ENCODE measurements around the gene TMEM248.
"Not testable (repeated sequence)": the region's sequence is repeated elsewhere in the genome, so short reads cannot be mapped to it uniquely, and the experiment has no call there.

The TMEM248 gene

DNA sequence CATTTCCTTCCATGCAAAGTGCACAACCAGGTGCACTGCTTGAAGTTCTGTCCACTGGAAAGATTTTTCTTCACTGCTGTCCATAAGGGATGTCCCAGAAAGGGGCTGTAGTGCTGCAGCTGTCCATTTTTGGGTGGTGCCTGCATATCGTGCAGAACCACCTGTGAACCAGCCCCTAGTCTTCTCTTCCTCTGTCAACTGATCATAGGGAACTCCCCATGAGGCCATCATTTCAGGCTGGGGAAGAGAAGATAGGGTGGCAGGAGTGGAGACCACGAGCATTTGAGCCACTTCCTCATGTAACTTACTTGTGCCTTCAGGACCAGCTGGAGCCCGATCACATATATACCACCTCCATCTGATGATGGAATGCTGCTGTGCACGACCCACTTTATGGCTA is 12.4 kb upstream of the TMEM248 start:
- not testable (repeated sequence) for DNase-seq (ENCODE audit: low read depth in 2 of 2)

DNA sequence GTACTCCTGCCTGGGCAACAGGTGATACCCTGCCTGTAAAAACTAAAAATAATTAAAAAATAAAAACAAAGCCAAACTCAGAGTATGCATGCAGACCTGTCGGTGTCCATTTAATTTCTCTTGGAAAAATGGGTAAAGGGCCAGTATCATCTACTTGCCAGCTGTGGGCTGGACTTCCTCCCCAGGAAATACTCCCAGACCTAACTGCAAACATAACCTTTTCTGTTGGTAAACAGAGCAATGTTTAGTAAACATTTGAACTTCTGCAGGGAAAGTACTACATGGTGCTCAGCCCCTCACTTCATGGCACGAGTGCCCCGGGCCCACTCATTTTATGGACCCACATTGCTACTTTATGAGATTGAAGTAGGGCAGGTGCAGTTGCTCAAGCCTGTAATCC is 10.2 kb upstream of the TMEM248 start:
- DNase-seq (ENCODE audit: low read depth in 2 of 2), result no peak

DNA sequence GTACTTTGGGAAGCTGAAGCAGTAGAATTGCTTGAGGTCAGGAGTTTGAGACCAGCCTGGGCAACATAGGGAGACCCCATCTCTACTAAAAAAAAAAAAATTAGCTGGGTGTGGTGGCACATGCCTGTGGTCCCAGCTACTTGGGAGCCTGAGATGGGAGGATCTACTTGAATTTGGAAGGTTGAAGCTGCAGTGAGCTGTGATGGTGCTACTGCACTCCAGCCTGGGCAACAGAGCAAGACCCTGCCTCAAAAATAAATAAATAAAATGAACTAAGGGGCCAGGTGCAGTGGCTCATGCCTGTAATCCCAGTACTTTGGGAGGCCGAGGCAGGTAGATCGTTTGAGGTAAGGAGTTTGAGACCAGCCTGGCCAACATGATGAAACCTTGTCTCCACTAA is 9.8 kb upstream of the TMEM248 start:
- DNase-seq (ENCODE audit: low read depth in 2 of 2), result not testable (repeated sequence)

DNA sequence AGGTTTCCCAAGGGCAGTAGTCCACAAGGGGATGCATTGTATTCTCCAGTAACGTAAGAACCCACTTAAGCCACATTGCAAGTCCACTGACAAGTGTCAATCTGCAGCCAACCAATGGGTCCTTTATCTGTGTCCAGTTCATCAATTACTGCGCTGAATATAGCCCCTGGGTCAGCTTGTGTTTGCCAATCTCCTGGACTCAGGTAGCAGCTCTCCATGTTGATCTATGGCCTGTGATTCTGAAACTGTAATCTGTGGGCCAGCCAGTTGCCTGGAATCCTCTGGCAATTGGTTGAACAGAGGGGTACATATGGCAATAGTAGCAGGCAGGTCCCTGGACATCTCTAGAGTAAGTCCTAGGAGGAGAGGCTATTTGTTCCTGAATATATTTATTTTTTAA is 8.8 kb upstream of the TMEM248 start:
- no peak for DNase-seq (ENCODE audit: low read depth in 2 of 2)

DNA sequence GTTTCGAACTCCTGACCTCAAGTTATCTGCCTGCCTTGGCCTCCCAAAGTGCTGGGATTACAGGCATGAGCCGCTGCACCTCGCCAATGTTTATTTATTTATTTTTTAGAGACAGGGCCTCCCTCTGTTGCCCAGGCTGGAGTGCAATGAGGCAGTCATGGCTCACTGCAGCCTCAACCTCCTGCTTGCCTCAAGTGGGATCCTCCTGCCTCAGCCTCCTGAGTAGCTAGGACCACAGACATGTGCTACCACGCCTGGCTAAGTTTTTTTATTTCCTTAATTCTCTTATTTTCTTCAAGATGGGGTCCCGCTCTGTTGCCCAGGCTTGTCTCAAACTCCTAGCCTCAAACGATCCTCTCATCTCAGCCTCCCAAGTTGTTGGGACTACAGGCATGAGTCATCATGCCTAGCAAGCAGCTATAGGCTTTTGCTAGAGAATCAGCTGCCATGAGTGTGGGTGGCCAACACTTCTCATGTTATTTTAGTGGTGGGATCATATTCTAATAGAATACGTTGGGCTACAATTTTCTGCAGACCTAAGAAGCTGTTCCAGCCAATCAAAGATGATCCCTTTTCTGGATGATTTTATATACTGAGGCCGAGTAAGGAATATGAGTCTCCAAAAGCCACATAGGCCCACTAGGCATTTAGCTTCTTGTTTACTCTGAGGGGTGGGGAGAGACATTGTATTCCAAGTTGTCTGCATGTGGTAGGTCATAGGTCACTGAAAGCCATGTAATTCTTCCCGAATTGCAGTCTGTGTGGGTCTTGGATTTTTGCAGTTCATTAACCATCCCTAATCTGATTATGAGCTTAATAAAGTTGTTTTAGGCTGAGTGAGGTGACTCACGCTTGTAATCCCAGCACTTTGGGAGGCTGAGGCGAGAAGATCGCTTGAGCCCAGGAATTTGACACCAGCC is 7.6 kb upstream of the TMEM248 start:
- no peak for DNase-seq (ENCODE audit: low read depth in 2 of 2)

DNA sequence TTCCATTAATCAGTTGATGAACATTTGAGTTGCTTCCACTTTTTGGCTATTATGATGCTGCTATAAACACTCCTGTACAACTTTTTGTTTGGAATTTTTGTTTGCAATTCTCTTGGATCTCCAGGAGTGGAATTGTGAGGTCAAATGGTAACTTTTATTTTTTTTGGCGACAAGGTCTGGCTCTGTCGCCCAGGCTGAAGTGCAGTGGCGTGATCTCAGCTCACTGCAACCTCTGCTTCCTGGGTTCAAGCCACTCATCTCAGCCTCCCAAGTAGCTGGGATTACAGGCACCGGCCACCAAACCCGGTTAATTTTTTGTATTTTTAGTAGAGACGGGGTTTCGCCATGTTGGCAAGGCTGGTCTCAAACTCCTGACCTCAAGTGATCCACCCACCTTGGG is 3.1 kb upstream of the TMEM248 start:
- not testable (repeated sequence) for DNase-seq (ENCODE audit: low read depth in 2 of 2)

DNA sequence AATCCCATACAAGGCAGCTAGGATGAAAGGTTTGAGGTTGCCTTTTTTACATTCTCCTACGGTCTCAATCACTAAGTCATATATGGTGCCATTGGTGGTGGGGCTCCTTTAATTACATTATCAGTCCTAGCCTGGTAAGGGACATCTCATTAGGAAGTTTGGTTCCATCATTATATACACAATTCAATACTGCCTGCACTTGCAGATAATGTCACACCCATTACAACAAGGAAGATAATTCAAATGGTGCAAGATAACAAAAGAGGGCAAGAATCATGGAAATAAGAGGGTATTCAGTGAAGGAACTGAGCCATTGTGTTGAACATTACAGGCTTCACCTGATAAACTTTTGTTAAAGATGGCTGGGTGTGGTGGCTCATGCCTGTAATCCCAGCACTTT is 1.7 kb upstream of the TMEM248 start:
- no peak for DNase-seq (ENCODE audit: low read depth in 2 of 2)

DNA sequence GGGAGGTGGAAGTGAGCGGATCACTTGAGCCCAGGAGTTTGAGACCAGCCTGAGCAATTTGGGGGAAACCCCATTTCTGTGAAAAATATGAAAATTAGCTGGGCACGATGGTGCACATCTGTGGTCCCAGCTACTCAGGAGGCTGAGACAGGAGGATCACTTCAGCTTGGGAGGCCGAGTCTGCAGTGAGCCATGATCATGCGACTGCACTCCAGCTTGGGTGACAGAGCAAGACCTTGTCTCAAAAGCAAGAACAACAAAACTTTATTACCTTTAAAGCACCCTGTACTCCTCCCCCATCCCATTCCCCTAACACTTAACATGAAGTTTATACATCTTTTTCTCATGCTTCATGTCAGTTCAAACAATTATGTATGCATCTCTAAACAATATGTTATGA is 1.3 kb upstream of the TMEM248 start:
- DNase-seq (ENCODE audit: low read depth in 2 of 2), result no peak

DNA sequence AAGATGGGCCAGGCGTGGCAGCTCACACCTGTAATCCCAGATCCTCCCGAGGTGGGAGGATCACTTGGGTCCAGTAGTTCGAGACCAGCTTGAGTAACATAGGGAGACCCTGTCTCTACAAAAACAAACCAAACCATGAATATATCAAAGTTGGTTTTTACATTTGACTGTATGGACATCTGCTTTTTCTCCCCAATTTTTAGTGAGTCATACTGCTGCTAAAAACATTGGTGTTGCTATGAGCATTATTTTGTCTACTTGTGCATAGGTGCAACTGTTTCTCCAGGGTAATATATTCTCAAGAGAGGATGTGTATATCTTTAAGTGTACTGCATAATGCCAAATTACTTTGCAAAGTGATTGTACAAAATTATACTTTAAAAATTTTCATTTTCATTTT is 769 bp upstream of the TMEM248 start:
- DNase-seq (ENCODE audit: low read depth in 2 of 2), result no peak

DNA sequence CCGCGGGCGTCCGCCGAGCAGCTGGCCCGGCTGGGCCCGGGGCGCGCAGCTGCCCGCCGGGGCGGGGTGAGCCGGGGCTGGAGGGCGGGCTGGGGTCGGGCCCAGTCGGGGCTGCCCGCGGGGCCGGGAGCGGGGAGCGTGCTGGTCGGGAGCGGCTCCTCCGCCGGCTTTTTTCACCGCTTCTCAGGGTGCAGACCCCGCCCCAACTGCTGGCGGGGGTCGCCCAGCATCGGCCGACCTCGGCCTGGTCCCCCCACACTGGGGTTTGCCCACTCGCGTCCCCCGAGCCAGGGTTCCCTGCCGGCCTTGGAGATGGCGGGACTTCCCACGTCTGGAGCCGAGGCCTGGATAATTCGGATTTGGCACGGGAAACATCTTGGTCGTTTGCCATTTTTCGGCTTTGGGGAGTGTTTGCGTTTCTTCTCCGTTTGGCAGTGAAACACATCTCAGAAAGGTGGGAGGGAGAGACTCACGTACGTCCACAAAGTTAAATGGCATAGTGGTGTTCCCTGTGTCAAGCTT is 432 bp downstream of the TMEM248 start:
- DNase-seq (ENCODE audit: low read depth in 2 of 2), result peak in 1 of 2 donors; percentile 3

DNA sequence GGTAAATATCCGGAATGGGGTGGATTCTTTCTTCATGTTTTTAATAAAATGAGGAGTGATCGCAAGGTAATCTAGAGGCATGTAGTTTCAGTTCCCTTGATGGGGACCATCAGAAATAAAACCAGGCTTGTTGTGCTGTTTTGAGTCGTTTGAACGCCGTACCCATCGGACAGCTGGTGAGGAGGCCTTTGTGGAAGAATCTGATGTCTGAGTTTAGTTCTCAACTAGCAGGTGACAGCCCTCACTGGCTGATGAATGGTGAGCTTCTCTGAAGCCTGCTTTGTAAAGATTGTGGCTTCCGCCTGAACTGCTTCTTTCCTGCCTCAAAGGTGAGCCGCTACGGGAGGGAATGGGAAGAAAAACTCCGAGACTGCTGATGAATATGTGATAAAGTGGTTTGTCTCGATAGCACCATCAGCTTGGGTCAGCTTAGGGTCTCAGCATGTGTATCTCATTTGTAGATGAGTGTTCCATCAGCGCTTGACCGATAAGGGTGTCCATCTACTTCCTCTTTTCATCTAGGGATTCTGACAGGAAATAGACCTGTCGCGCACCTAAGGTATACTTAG is 977 bp downstream of the TMEM248 start:
- peak; percentile 4 to 10 for DNase-seq (ENCODE audit: low read depth in 2 of 2)

DNA sequence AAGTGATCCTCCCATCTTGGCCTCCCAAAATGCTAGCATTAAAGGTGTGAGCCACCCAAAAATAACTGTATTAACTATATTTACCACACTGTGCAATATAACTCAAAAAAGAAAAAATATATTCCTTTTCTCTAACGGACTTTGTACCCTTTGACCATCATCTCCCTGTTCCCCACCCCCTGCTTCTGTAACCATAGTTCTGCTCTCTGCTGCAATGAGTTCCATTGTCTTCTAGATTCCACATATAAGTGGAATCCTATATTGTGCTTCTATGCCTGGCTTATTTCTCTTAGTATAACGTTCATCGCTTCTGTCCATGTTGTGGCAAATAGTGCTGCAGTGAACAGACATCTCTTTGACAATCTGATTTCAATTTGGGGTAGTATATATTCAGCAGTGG is 4.2 kb downstream of the TMEM248 start:
- DNase-seq (ENCODE audit: low read depth in 2 of 2), result no peak

DNA sequence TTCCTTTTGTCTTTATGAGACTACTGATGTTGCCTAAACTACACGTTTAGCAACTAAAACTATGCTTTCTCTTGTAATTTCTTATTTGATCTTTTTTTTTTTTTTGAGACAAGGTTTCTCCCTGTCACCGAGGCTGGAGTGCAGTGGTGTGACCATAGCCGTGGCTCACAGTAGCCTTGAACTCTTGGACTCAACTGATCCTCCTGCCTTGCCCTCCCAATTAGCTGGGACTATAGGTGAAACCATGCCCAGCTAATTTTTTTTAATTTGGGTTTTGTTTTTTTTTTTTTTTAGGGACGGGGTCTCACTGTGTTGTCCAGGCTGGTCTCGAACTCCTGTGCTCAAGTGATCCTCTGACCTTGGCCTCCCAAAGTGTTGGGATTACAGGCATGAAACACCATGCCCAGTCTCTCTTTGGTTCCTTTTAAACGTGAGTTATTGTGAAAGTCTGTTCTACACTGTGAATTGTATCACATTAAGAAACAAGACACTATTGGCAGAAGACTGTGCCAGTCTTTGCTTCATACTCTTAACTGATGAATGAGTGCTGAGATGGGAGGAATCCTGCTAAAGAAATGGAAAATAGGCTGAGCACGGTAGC is 6.4 kb downstream of the TMEM248 start:
- DNase-seq (ENCODE audit: low read depth in 2 of 2), result no peak

DNA sequence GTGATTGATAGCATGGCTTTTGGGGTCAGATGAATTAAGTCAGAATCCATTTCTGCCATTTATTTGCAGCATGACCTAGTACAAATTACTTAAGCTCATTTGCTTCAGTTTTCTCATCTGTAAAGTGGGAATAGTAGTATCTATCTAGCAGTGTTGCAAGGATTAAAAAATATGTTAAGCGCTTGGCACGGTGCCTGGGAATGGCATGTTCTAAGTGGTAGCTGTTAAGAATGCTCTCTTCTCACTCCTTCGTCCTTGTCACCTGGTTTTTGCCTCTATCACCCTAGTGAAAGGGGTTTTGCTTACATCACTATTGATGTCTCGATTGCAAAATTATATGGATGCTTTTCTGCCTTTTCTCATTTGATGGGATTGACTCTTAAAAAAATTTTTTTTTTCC is 7.4 kb downstream of the TMEM248 start:
- no peak for DNase-seq (ENCODE audit: low read depth in 2 of 2)

DNA sequence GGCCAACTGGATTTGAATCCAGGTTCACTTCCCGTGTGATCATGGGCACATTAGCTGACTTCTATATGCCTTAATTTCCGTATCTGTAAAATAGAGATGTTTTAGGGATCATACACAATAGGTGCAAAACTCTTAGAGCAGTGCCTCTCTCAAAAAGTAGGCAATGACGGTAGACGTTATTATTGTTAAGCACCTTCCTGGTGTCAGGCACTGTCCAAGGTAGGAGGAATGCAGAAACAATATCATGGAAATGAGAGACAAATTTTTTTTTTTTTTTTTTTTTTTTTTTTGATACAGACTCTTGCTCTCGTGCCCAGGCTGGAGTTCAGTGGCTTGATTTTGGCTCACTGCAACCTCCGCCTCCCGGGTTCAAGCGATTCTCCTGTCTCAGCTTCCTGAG is 8.1 kb downstream of the TMEM248 start:
- DNase-seq (ENCODE audit: low read depth in 2 of 2), result no peak

DNA sequence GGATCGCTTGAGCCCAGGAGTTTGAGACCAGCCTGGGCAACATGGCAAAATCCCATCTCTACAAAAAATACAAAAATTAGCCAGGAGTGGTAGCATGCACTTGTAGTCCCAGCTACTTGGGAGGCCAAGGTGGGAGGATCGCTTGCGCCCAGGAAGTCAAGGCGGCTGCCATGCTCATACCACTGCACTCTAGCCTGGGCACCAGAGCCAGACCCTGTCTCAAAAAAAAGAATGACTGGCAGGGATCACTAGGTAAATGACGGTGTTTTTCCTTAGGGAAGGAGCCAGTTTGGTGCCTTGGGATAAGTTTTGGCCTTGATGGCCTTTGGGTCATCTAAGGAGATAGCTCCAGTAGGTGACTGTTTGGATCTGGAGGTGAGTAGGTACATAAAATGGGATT is 8.9 kb downstream of the TMEM248 start:
- DNase-seq (ENCODE audit: low read depth in 2 of 2), result no peak

DNA sequence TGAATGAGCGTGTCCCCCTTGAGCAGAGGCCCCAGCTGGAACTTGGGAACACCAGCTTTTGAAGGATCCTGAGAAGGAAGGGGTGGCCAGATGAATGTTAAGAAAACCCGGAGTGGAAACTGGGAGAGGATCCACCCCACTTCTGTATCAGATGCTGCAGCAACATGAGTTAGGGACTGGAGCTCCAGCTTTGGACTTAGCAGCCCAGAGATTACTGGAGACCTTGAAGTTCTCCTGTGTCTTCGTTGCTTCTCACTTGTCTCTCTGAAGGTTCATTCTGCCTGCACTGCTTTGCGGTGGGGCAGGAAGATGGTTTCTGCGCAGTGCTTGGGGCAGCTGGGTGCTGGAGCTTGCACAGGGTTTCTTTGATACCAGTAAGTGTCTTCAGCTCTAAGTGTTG is 9.3 kb downstream of the TMEM248 start:
- no peak for DNase-seq (ENCODE audit: low read depth in 2 of 2)

DNA sequence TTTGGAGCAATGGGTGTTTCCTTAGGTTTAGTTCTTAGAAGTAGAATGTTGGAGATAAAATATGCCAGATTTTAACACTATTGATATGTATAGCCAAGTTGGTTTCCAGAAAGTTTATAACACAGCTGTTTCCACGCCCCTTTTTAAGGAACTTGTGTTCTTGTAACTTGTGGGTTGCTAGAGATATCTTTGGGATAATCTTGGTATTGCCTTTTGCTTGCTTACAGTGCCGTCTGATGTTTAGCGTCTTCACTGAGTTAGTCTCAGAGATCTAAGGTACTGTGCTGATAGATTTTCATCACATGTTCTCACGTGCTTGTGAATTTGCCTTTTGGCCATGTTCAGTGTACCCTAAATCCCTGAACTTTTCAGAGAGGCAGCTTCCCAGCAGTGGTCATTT is 12.4 kb downstream of the TMEM248 start:
- DNase-seq (ENCODE audit: low read depth in 2 of 2), result no peak

DNA sequence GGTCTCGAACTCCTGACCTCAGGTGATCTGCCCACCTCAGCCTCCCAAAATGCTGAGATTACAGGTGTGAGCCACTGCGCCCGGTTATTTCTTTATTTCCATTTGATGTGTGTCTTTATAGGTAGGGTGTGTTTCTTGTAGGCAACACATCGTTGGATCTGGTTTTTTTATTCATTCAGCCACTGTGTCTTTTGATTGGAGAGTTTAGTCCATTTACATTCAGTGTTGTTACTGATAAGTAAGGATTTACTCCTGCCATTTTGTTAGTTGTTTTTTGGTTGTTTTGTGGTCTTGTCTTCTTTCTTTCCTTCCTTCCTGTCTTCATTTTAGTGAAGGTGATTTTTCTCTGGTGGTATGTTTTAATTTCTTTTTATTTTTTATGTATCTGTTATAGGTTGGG is 16.9 kb downstream of the TMEM248 start:
- no peak for DNase-seq (ENCODE audit: low read depth in 2 of 2)

DNA sequence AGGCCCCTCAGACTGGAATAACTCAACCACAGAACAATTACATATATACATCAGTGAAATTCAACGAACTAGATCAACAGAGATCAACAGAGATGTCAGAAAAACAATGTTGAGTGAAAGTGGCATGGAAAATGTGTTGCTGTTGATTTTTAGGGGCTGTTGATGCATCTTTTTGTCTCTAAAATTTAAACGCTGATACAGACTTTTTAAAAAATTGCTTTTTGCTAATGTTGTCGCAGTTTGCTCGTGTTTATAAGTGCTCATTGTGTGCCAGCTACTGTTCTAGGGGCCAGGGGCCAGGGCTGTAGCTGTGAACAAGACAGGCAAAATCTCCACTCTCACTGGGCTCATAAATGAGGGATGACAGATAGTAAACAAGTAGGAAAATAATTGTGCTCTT is 18.3 kb downstream of the TMEM248 start:
- DNase-seq (ENCODE audit: low read depth in 2 of 2), result no peak

DNA sequence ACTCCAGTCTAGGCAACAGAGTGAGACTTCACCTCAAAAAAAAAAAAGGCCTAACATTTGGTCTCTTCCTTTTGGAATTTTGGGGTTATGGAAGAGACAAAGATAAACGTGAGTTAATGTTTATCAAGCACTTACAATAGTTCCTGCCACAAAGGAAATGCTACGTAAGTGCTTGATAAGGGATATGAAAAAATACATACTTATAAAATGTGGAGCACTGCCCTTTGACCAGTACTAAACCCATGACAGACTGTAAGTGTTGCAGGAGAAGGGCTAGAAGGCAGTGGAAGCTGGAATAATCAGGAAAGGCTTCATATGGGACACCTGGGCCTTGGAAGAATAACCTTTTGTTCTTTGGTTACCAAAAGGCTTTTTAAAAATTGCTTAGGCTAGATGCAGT is 25.5 kb downstream of the TMEM248 start:
- DNase-seq (ENCODE audit: low read depth in 2 of 2), result no peak

DNA sequence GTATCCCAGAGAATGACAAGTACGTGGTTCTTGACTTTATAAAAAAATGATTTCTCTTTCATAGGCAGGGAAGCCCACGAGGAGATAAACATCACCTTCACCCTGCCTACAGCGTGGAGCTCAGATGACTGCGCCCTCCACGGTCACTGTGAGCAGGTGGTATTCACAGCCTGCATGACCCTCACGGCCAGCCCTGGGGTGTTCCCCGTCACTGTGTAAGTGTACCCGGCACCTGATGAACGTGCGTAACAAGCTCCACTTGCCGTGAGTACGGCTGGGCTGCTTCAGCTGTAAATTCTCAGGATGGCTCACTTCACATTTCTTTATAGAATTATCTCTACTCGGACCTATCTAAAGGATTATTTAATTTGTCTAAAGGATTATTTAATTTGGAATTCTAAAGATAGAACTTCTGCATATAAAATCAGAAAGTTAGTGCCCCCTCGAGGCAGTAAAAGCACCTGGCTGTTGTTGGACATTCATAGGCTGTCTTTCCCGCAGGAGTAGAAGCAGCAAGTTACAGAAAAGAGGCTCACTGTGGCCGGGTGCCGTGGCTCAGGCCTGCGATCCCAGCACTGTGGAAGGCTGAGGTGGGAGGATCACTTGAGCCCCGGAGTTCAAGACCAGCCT is 27.6 kb downstream of the TMEM248 start:
- DNase-seq (ENCODE audit: low read depth in 2 of 2), result no peak

All from stimulated activated CD8-positive, alpha-beta memory T cell treated with anti-CD3 and anti-CD28 coated beads, Interleukin-7, amount 100 ng/mL, for 1 hour (primary cell).